Astrocyte of the hippocampus (primary cell): Measurements from ENCODE around the gene GRB10.
A peak's percentile ranks its signal among the peaks of the same experiment; 100 is the strongest.

Source experiments
- DNase-seq: peaks from one replicate; pipeline ENCODE4 v3.0.0; 2011; ENCODE audit warnings: low read depth, low spot score

Gene GRB10

DNA sequence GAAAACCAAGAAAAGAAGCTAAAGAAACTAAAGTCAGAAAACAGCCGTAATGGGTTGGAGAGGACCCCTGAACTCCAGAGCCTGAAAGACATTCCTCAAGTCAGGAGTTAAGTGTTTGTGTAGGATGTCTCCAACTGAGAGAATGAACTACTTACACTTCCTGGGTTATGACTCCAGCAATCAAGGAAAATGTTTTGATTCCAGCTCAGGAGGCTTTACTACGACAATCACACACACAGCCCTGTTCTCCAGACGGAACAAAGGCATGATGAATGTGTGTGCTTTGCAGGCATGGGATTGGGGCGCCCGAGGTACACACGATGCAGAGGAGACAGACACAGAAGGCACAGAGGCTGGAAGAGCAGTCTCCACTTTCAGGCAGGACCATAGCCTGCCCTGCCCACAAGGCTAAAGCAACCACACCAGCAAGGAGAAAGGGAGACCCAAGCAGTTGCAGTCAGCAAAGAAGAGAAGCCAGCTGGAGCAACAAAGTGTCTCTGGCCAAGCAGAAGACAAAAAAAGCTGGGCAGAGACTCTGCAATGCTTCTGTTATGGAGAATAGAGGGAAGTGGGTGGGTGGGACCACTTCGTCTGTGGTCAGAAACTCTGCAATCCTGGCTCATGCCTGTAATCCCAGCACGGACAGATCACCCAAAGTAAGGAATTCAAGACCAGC, 89.1 kb downstream of the GRB10 start:
- DNase-seq, result no peak

DNA sequence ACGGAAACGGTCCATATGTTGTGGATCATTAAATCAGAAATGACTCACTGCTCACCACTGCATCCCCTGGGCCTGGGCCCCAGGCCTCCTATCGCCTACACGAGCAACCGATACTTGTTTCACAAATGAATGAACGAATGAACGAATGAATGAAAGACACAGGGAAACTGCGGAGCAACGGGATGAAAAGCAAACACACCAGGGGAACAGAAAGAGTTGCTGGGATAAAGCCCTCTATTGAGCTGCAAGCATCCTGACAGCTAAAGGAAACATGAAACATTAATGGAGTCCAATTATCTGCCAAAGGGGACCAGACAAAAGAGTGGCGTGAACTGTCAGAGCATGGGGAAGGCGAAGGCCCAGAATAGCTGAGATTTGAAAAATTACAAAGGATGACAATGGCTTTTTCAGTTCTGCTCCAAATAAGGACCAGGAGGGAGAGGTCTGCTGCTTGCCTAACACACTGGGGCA, 92.1 kb downstream of the GRB10 start:
- peak; percentile 44 for DNase-seq

DNA sequence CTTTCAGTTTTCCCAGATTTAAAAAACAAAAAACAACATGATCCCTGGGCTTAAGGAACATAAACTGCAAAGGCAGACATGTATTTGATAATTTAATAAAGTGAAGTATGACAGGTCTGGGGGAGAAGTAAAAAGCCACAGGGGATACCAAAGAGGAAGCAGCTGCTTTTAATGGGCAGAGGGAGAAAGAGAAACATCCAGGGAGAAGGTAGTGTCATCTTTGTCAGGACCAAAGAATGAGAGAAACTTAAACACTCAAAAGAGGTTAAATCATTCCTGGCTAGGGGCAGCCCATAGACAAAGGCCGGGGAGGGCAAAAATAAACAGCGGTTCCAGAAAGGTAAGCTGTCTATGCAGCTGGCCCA, 94.5 kb downstream of the GRB10 start:
- no peak for DNase-seq

DNA sequence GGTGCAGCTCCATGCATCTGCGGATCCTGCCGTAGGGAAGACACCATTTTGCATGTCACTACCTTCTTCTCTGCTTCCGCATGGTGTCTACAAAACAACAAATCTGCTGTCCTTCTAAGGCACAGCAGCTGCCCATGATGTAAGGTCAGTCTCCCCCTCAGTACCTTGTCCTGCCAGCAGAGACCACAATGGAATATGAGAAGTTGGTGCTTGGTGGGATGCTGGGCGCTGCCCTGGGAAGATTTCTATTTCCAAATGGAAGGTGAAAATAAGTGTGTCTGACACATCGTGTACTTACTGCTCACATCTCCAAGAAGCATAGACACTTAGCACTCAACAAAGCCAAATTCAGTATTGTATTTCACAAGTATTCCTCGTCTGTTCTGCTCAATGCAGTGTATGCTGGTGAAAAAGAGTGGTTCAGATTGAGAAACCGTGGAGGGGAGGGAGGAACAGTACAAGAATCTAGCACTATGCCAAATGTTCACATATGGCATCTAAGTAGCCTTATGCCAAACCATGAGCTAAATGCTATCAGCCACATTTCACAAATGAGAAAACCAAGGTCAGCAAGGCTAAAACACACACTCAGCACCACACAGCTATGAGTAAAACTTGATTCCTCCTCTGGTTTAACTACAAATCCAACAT, 95.0 kb downstream of the GRB10 start:
- peak; percentile 44 for DNase-seq

DNA sequence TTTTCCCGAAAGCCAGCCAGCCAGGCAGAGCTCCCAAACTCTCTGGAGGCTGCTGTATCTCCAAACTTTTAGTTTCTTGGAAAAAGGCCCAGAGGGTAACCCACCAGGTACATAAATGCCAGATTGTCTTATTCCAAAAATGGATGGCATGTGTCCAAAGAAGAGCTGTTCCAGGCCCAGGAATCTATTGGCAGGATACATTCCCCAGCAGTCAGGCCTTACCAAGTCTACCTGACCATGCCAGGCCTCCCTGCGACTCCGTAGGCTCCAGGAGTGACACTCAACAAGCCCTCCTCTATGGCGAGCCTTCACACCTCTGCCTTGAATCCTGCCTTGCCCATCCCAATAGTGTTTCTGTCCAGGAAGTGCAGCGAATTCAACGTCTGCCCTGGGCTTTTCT, 95.6 kb downstream of the GRB10 start:
- no peak for DNase-seq

DNA sequence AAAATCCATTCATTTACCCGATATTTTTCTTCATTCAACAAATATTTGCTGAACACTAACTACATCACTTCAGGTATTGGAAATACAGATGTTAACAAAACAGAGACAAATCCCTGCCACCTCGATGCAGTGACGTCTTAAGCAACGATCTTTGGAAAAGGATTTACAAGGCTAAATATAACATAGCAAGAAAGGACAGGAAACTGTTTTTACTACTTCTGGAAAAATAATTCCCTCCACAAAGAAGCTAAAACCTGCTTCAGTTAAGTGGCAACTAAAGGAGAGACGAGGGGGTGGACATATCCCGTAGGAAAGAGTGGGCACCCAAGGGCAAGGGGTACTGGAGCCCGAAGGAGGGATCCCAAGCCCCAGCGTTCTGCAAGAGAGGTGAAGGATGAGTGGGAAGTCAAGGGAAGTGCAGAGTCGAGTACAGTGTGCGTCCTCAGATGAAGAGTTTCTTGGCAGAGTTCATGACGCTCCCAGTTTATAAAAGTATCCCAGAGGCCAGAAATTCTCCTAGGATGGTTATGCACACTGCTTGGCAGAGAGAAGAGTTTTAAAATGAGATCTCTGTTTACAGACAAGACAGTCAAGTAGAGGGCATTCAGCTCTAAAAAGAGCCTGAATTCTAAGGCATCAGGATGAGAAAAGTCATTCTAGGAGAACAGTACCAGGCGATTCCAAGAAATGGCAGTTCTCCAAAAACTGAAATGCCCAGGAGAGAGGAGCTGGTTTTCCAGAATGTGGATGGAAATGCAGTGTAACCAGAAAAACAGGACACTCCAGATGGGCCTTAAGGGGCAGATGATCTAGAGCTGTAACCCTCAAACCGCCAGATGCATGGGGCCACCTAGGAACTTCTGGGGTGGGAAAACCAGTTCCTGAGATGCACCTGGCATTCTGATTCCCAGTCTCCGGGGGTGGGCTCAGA, 97.3 kb downstream of the GRB10 start:
- DNase-seq, result no peak

DNA sequence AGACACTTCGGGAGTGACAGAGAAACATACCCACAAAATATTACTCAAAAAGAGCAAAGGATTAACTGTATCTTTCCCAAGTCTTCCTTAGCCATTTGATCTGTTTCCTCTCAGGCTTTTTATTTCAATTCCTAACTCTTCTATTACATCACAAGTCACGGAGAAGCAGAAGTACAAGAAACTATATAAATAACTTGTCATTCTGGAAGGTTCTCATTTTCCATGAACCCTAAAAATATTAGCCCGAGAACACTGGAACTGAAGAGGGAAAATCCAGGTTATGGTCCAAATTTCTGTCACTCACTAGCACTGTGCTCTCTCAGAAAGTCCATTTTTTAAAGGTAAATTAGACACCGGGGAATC, 98.0 kb downstream of the GRB10 start:
- no peak for DNase-seq

DNA sequence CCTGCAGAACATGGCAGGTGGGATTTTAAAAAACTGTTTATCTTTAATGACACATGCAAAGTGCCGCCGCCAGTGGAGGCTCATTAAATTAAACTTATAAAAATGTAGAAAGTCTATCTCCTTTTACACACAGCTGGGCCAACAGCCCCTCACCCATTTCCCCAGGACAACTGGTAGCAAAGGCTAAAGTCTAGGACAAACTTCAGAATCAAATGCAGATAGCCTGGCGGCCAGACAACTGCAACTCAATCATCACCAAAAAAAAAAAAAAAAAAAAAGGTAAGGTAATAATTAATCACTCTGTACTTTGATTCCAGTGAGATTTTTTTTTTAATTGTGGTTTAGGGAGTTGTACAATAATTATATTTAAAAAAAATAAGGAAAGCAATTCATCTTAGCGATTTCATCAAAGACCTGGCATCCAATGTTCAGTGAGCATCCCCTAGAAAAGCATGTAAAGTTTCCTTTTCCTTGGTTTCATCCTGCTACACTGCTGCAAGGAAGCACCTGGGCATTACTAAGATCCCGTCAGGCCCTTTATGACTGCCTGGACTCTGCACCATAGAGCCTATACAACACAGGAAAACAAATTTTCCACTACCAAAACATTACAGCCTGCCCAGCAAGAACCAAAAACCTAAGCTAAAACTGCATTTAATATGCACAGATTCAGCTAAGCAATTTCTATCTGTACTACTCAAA, 98.5 kb downstream of the GRB10 start:
- no peak for DNase-seq

DNA sequence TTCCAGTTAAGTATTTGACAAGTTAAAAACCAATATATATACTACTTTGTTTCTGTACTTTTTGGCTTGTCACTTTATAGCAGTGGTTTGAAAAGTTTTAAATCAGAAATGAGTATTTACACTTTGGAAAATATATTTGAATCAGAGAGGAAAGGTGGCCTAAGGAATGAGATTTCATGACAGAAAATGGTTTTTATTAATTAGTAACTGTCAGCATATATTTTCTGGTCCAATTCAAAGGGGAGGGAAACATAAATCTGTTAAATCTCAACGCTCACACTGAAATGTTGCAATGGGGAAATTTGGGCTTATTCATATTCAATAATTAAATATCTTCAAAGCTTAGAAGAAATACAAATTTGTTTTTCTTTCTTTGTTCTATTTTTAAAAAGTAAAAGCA, 100.1 kb downstream of the GRB10 start:
- DNase-seq, result no peak

DNA sequence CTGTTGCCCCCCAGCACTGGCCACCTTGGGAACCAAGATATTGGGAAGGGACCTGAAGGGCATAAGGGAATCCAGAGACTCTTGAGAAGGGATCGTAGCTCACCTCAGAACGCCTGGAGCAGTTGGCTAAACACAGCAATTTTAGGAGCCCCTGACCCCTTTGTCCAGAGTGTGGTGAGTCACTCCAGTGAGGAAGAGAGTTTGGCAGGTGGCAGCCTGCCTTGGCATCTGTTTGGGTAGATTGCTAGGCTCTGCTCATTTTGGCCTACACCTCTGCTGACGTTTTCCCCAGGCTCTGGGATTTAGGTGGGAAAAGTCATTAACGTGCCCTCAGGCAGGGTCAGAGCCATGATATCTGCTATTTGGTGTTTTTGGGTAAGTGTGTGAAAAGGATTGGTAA, 100.6 kb downstream of the GRB10 start:
- no peak for DNase-seq

DNA sequence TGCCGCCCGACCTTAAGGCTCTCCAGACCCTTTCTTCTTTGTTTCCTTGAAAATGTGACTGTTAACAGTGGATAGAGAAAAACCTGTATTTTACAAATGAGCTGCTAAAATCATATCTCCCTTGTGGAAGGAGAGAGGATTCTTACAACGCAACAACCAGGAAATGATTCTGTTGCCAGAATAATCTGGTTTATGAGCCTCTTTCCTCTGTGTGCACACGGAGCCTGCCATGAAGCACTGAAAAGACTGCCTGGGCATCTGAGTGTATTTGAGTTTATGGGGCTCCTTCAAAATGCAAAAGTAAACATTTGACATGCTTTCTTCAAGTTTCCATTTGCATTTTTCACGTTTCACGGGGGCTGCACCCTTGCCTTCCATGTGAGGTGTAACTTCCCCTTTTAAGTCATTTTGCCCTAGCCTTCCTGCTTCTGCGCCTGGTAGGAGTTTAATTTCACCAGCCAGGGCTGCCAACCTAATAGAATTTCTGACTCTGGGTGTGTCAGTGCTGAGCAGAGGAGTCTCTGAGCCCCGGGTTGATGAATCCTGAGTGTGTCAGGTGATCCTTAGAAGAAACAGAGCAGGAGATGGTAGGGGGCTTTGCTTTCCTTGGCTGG, 101.2 kb downstream of the GRB10 start:
- DNase-seq, result no peak

DNA sequence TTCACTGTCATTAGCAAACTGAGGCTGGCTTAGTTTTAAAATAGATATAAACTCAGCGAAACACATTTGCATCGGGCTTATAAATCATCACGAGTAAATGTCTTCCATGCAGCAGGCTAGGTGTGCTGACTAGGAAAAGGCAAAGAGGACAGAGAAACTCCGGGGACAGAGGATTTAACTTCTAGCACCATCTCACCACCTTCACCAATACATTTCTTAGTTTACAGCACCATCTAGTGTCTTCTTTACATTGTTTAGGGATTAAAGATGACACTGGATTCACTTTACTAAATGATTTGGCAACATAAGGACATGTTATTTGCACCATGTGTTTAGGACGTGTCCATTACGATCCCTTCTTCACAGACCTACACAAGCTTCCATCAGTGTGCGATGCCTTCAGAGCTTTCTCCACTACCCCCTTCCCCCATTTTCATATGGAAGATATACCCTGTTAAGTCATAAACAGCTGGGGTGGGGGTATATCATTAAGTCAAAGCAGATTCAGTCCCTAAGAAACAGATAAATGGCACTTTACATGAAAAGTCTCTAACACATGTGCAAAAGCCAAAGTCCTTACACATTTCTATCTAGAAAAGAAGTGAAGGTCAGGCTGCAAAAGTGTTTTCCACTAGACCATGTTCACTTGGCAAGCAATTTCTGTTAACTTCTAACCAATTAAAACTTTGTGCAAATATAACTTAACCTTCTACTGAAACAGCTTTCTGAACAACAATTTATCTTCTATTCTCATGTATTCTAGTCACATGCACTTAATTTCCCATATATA, 103.3 kb downstream of the GRB10 start:
- no peak for DNase-seq

DNA sequence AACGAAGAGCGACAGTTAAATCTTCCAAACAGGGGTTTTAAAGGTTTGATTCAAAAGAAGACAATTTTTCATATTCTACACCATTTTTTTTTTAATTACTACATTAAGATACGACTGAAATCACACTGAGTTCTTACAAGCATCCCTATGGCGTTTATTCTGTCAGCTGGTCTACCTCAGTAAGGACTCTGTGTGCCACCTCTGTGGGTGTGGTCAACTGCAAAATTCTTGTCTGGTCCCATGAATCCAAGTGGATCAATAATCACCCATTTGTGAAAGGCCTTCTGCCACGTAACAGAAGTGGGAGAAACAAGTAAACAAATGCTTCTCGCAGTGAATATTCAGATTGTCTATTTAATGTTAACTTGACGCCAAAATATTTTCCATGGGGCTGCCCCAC, 104.1 kb downstream of the GRB10 start:
- no peak for DNase-seq

DNA sequence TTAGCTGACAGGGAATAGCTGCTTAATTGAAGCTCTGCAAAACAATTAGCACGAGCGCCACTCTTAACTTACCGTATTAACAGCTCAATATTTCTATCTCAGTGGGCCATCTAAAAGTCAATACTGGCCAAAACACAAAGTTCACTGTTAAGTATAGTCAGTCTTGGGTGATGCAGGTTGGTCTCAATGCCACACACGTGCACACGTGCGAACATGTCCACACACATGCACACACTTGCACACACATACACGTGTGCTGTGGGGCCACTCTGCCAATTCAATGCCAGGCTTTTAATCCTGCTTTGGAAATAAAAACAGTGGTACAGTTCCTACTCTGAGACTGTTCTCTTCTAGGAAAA, 105.1 kb downstream of the GRB10 start:
- no peak for DNase-seq

DNA sequence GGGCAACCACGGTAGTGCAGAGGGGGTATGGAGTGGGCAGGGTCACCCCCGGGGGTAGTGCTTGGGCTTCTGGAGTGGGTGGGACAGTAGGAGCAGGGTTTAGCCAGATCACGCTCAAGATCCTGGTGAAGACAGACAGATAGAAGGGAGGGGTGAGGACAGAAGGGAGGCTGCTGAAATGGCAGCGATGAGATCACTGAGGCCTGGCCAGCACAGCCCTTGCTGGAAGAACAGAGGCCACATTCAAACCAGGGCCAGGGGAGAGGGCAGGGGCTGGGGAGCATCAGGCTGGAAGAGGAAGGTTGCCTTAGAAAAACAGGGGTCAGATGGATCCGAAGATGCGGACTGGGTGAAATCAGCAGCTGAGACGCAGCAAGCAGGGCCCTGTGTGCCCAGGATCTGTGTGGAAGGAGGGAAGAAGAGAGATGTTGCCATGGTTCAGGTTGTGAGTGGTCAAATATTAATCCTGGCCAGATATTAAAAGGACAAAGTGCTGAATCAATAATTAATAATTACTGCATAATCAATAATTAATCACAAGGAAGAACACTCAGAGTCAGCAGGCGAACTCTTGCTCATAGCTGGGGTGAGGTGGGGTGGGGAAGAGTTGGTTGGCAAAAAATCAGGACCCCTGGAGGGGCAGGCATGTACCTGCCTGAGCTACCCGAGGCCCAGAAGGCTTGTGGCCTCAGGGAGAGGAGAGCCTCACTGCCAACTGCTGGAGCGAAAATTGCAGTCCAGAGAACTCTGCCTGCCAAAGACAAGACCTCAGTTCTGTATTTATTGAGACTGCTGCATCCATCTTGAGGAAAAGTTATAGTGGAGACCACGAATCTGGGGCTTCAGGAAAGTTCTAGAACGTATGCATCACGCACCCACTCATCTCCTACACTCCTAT, 105.7 kb downstream of the GRB10 start:
- DNase-seq, result no peak

DNA sequence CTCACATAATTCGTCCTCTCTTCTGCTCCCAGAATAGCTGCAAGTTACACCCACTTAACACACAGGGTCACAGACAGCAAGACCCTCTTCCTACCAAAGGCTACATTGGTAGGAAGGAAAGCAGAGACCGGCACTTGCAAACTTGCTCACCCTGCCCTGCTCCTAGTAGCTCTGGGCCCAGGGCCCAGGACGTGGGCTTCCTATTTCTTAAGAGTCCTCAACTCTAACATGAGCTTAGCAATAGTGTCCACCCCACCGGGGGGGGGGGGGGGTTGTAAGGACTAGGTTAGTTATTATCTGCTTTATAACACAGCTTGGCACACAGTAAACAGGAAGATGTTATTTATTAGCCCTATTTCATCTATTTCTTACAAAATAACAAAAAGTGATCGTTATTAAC, 106.6 kb downstream of the GRB10 start:
- no peak for DNase-seq

DNA sequence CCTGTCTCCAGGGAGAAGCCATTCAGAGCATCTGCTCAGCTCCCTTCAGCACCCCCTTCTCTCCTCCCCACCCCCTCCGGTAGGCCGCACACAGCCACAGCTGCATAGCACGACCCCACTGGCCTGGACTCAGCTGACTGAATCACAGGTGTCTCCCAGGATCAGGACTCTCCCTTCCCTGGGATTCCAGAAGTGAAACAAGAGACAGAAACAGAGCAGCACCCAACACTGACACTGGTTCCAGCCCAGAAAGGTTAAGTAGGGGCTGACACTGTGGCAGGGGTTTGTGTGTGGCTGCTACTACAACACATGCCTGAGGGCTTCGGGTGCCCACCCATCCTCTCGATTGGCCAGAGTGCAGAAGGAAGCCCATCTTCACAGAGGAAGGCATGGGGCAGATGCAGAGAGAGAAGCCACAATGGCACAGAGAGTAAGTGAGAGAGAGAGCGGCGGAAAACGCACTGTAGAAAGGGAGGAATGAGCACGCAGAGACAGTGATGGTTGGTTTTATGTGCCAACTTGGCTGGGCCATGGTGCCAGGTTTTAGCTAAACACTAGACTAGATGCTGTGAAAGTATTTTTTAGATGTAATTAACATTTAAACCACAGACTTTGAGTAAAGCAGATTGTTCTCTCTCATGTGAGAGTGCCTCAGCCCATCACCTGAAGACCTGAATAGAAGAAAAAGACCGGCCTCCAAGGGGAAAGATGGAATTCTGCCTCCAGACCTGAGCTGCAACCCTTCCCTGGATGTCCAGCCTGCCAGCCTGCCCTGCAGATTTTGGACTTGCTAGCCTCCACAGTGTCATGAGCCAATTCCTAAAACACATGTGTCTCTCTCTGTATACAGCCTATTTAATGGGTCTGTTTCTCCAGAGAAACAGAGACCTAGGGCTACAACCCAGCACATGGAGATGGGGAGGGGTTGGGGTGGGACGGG, 107.5 kb downstream of the GRB10 start:
- no peak for DNase-seq

DNA sequence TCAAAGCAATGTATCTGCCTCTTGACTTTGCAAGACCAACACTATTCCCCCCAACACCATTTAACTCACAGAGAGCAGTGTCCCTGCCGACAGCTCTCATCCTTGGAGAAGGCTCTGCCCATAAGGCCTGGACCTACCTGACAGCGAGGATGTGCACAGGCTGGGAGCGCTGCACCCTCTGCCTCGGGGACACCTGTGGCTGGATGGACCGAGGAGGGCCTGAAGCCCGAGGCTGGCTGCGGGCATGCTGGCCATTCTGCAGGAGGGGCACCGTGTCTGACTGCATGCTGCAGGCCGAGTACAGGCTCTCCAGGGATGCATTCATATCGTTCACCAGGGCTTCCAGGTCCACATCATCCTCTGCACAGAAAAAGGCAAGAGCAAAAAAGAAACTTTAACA, 108.4 kb downstream of the GRB10 start:
- no peak for DNase-seq

DNA sequence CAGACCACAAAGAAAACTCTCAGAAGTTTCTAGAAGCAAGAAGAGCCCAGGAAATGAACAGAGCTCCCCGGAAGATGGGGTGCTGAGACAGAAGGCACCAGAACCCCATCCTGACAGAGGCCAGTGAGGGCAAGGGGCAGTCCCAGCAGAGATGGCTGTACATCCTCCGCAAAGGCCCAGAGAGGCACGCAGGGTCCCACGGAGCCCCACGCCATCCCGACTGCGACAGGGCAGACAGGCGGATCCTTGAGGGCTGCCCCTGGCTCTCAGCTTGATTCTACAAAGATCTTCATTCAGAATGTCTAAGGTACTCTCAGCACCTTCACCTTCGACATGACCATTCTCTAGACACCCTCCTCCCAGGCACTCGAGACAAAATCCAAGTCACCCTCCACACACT, 109.6 kb downstream of the GRB10 start:
- DNase-seq, result no peak
